ENCODE data around the gene FBXO15.

GRCh38 chr18:74172697-74173433 lies 25.2 kb upstream of the FBXO15 start:
- TF ChIP-seq CTCF (IDR thresholded peaks at IDR 0.05) = no peak
- TF ChIP-seq POLR2A (IDR thresholded peaks at IDR 0.05) = no peak

Measured in adrenal gland (tissue), 5 donors.